ENCODE measurements around the gene FAM83G. TPM values are rescaled to one million over a fixed set of nuclear protein-coding genes. Genes with fewer than 3 reads are reported as not detected.

FAM83G gene
- total RNA-seq, 1 experiment from 2014 or later = 31.4 TPM

GRCh38 chr17:18937981-18938691 is 66.4 kb downstream of the FAM83G start (continued):
- no peak for TF ChIP-seq E2F1 (CRISPR knock-in tag; IDR thresholded peaks at IDR 0.05)
- TF ChIP-seq ZNF138 (CRISPR knock-in tag; conservative IDR thresholded peaks at IDR 0.05) = no peak
- no peak for TF ChIP-seq ZNF263 (CRISPR knock-in tag; IDR thresholded peaks at IDR 0.05; ENCODE audit: low read depth)
- no peak for TF ChIP-seq HMGA2 (CRISPR knock-in tag; IDR thresholded peaks at IDR 0.05)
- TF ChIP-seq ARID4B (CRISPR knock-in tag; IDR thresholded peaks at IDR 0.05; ENCODE audit: borderline replicate concordance) = no peak
- no peak for TF ChIP-seq TCF7 (CRISPR knock-in tag; IDR thresholded peaks at IDR 0.05; ENCODE audit: low read depth)

- POLR2A ChIA-PET = no interaction called here
- no peaks in the 10 kb centered on the region for H3K9me3 Mint-ChIP-seq
- ATAC-seq = no peak
- peak overlapping the region; percentile 30; the same call in 1 of the 2 replicates for H3K27ac Mint-ChIP-seq
- peaks cover 27% of the 10 kb centered on the region for H3K36me3 Mint-ChIP-seq
- CTCF ChIA-PET = interaction anchor here (0.7 kb wide), 1 partner anchor 19 kb away, joined by 3 read pairs; the partner anchor contains the start of gene SLC5A10
- H3K4me3 Mint-ChIP-seq = no peak overlapping the region
- H3K27me3 Mint-ChIP-seq (ENCODE audit: low read depth) = no peaks in the 10 kb centered on the region
- TF ChIP-seq ZNF121 (CRISPR knock-in tag; IDR thresholded peaks at IDR 0.05) = peak; percentile 77; the same call in 1 of the 2 replicates
- TF ChIP-seq ATF6 (CRISPR knock-in tag; IDR thresholded peaks at IDR 0.05) = no peak
- no peaks in the 10 kb centered on the region for H3K4me1 Mint-ChIP-seq
- no peak for DNase-seq (ENCODE audit: low spot score)
These were observed 71.2 kb downstream of the FAM83G start for GRCh38 chr17:18933102-18934058.

- ChIA-PET POLR2A (no interaction called here), CTCF (interaction anchor here (0.7 to 2.2 kb wide), 2 partner anchors 19 to 29 kb away, joined by 3 to 9 read pairs; partner anchors contain the start of gene SLC5A10)
- TF ChIP-seq ZNF512 (CRISPR knock-in tag; IDR thresholded peaks at IDR 0.05; ENCODE audit: borderline replicate concordance) = no peak
- TF ChIP-seq TCF7 (CRISPR knock-in tag; IDR thresholded peaks at IDR 0.05; ENCODE audit: low read depth) = no peak
- TF ChIP-seq GABPB1 (CRISPR knock-in tag; IDR thresholded peaks at IDR 0.05) = no peak
- TF ChIP-seq CDX4 (CRISPR knock-in tag; IDR thresholded peaks at IDR 0.05; ENCODE audit: borderline replicate concordance) = no peak
- no peak for TF ChIP-seq E2F5 (CRISPR knock-in tag; IDR thresholded peaks at IDR 0.05)
- H3K9me3 Mint-ChIP-seq = no peaks in the 10 kb centered on the region
- ATAC-seq (no peak), DNase-seq (ENCODE audit: low spot score) (no peak)
- H3K36me3 Mint-ChIP-seq = peaks cover 29% of the 10 kb centered on the region
- H3K4me1 Mint-ChIP-seq = no peaks in the 10 kb centered on the region
- no peak overlapping the region for H3K4me3 Mint-ChIP-seq
- no peaks in the 10 kb centered on the region for H3K27me3 Mint-ChIP-seq (ENCODE audit: low read depth)
- H3K27ac Mint-ChIP-seq = peak overlapping the region; percentile 30; the same call in 1 of the 2 replicates
These were observed 72.1 kb downstream of the FAM83G start for GRCh38 chr17:18932360-18933055.
